GM15510 (cell line): ENCODE data around the gene L1CAM.

Experiments
- POLR2A ChIP-seq: IDR thresholded peaks from 3 replicates; pipeline ENCODE4 v1.6.1; 2011; ENCODE audit warnings: borderline replicate concordance; ENCODE audit not compliant: insufficient read length; ENCODE audit errors: extremely low read depth

The L1CAM gene

GRCh38 chrX:153857348-153857903, 28.5 kb downstream of the L1CAM start:
- no peak for TF ChIP-seq POLR2A

GRCh38 chrX:153854702-153855101, 31.3 kb downstream of the L1CAM start:
- TF ChIP-seq POLR2A: no peak

- no peak for TF ChIP-seq POLR2A
Measured at GRCh38 chrX:153853902-153854267, 32.1 kb downstream of the L1CAM start.

GRCh38 chrX:153853180-153853901, 32.6 kb downstream of the L1CAM start:
- no peak for TF ChIP-seq POLR2A

- TF ChIP-seq POLR2A: no peak
Measured at GRCh38 chrX:153851981-153852380, 34.0 kb downstream of the L1CAM start.

GRCh38 chrX:153848325-153848724, 37.6 kb downstream of the L1CAM start:
- TF ChIP-seq POLR2A: no peak

GRCh38 chrX:153845842-153846241, 40.1 kb downstream of the L1CAM start:
- no peak for TF ChIP-seq POLR2A

GRCh38 chrX:153845195-153845594, 40.8 kb downstream of the L1CAM start:
- no peak for TF ChIP-seq POLR2A

- no peak for TF ChIP-seq POLR2A
Measured at GRCh38 chrX:153844509-153845082, 41.4 kb downstream of the L1CAM start.

GRCh38 chrX:153836921-153837320, 49.1 kb downstream of the L1CAM start:
- TF ChIP-seq POLR2A: no peak

- TF ChIP-seq POLR2A: no peak
Measured at GRCh38 chrX:153832728-153833127, 53.2 kb downstream of the L1CAM start.

- TF ChIP-seq POLR2A: no peak
Measured at GRCh38 chrX:153831429-153832150, 54.4 kb downstream of the L1CAM start.

- no peak for TF ChIP-seq POLR2A
Measured at GRCh38 chrX:153830640-153831428, 55.1 kb downstream of the L1CAM start.

- no peak for TF ChIP-seq POLR2A
Measured at GRCh38 chrX:153829799-153830639, 56.0 kb downstream of the L1CAM start, which contains the start of gene PDZD4. Gene PDZD4 (minus strand): TSS chrX:153830544. CDS start chrX:153830298, 246 bp downstream.
